Activated CD4-positive, alpha-beta T cell treated with anti-CD3 and anti-CD28 coated beads, Interleukin-2, Interleukin-6, amounts not matched to agents 100 ng/mL and 50 ng/mL, durations not matched to agents 16 hours and 8 hours (primary cell): Measurements from ENCODE around the gene ETS1.
A peak's percentile ranks its signal among the peaks of the same experiment; 100 is the strongest.

Source experiments
- DNase-seq: peaks from one replicate; pipeline ENCODE4 v3.0.0-alpha.2; 2020

Gene ETS1

GRCh38 chr11:128587415-128587814 lies at the start of gene ETS1:
Gene ETS1, minus strand, starts transcription at chr11:128587558. Its CDS starts 14,428 bp downstream, at chr11:128573130.
- no peak for DNase-seq

- no peak for DNase-seq
Observed at GRCh38 chr11:128634395-128634794, 47.0 kb upstream of the ETS1 start.

GRCh38 chr11:128633384-128633965 lies 46.1 kb upstream of the ETS1 start:
- DNase-seq, result no peak

GRCh38 chr11:128632141-128632791 lies 44.9 kb upstream of the ETS1 start:
- peak; percentile 61 for DNase-seq

GRCh38 chr11:128630367-128631230 lies 43.2 kb upstream of the ETS1 start:
- peak; percentile 94 for DNase-seq

GRCh38 chr11:128629516-128630106 lies 42.3 kb upstream of the ETS1 start:
- DNase-seq, result no peak

- DNase-seq, result peak; percentile 44
Observed at GRCh38 chr11:128628686-128629085, 41.3 kb upstream of the ETS1 start.

GRCh38 chr11:128628325-128628673 lies 40.9 kb upstream of the ETS1 start:
- DNase-seq, result no peak

- peak; percentile 58 for DNase-seq
Observed at GRCh38 chr11:128627666-128628324, 40.4 kb upstream of the ETS1 start.

GRCh38 chr11:128626913-128627665 lies 39.7 kb upstream of the ETS1 start:
- DNase-seq, result no peak

- no peak for DNase-seq
Observed at GRCh38 chr11:128625746-128626145, 38.4 kb upstream of the ETS1 start.

GRCh38 chr11:128625326-128625725 lies 38.0 kb upstream of the ETS1 start:
- DNase-seq, result no peak

GRCh38 chr11:128624269-128625175 lies 37.2 kb upstream of the ETS1 start:
- peak; percentile 86 for DNase-seq

- DNase-seq, result no peak
Observed at GRCh38 chr11:128623091-128623490, 35.7 kb upstream of the ETS1 start.

- no peak for DNase-seq
Observed at GRCh38 chr11:128621601-128622501, 34.5 kb upstream of the ETS1 start.

GRCh38 chr11:128620309-128621100 lies 33.1 kb upstream of the ETS1 start:
- no peak for DNase-seq

GRCh38 chr11:128619540-128620308 lies 32.4 kb upstream of the ETS1 start:
- DNase-seq, result no peak

GRCh38 chr11:128619007-128619406 lies 31.6 kb upstream of the ETS1 start:
- no peak for DNase-seq
